Mesendoderm (in vitro differentiated cells): ENCODE data around the gene INO80C.

Source experiments
- DNase-seq: peaks from one replicate; pipeline ENCODE4 v3.0.0; 2013
- H2AK5ac ChIP-seq: 2 replicates; pipeline ENCODE4 v1.6.1; 2013; ENCODE audit warnings: low read length, inconsistent platforms
- H2BK120ac ChIP-seq: 2 replicates; pipeline ENCODE4 v1.6.1; 2013; ENCODE audit warnings: low read depth, mild to moderate bottlenecking, low read length, moderate library complexity, mixed read lengths
- H2BK15ac ChIP-seq: replicated peaks from 2 replicates; pipeline ENCODE4 v1.6.1; 2013; ENCODE audit warnings: low read depth, mild to moderate bottlenecking, moderate library complexity
- H2BK5ac ChIP-seq: 2 replicates; pipeline ENCODE4 v1.6.1; 2013; ENCODE audit warnings: low read length, inconsistent platforms
- H3K18ac ChIP-seq: 2 replicates; pipeline ENCODE4 v1.6.1; 2013; ENCODE audit warnings: mild to moderate bottlenecking, low read length, mixed read lengths
- H3K23ac ChIP-seq: one replicate; pipeline ENCODE4 v1.6.1; 2013; ENCODE audit warnings: low read length
- H3K27ac ChIP-seq: 2 replicates; pipeline ENCODE4 v1.5.1; 2013; ENCODE audit warnings: low read depth, mild to moderate bottlenecking, inconsistent platforms, low read length, moderate library complexity
- H3K27me3 ChIP-seq: 2 replicates; pipeline ENCODE4 v1.6.1; 2013; ENCODE audit warnings: low read length, control low read depth, mild to moderate bottlenecking, inconsistent platforms; ENCODE audit not compliant: insufficient read depth, poor library complexity
- H3K36me3 ChIP-seq: 2 replicates; pipeline ENCODE4 v1.6.1; 2013; ENCODE audit warnings: low read length, inconsistent platforms; ENCODE audit not compliant: control insufficient read depth, insufficient read depth
- H3K4ac ChIP-seq: one replicate; pipeline ENCODE4 v1.6.1; 2013; ENCODE audit warnings: low read depth, mild to moderate bottlenecking, low read length, moderate library complexity
- H3K4me1 ChIP-seq: 2 replicates; pipeline ENCODE4 v1.6.1; 2013; ENCODE audit warnings: low read depth, low read length, inconsistent platforms; ENCODE audit not compliant: control insufficient read depth
- H3K4me2 ChIP-seq: 2 replicates; pipeline ENCODE4 v1.6.1; 2013; ENCODE audit warnings: low read length
- H3K4me3 ChIP-seq: 2 replicates; pipeline ENCODE4 v1.5.1; 2013; ENCODE audit warnings: mild to moderate bottlenecking, low read length
- H3K56ac ChIP-seq: one replicate; pipeline ENCODE4 v1.6.1; 2013; ENCODE audit warnings: low read length
- H3K79me1 ChIP-seq: 2 replicates; pipeline ENCODE4 v1.6.1; 2013; ENCODE audit warnings: low read length, inconsistent platforms
- H3K79me2 ChIP-seq: 2 replicates; pipeline ENCODE4 v1.6.1; 2013; ENCODE audit warnings: mild to moderate bottlenecking, low read length; ENCODE audit not compliant: control insufficient read depth, insufficient read depth
- H3K9ac ChIP-seq: 2 replicates; pipeline ENCODE4 v1.6.1; 2013; ENCODE audit warnings: low read length, inconsistent platforms
- H4K5ac ChIP-seq: one replicate; pipeline ENCODE4 v1.6.1; 2013; ENCODE audit warnings: low read length
- H4K8ac ChIP-seq: one replicate; pipeline ENCODE4 v1.6.1; 2013; ENCODE audit warnings: low read depth, mild to moderate bottlenecking, control low read depth, low read length, moderate library complexity
- WGBS: extraction: QIAGEN DNeasy Blood & Tissue Kit; methylation state at CpG from one replicate; pipeline ENCODE4 v1.1.7; 2013; ENCODE audit warnings: low lambda C conversion rate, missing lambda C conversion rate; ENCODE audit not compliant: insufficient coverage; ENCODE audit errors: extremely low coverage; 5-methylcytosine and 5-hydroxymethylcytosine counted together

Gene INO80C

DNA sequence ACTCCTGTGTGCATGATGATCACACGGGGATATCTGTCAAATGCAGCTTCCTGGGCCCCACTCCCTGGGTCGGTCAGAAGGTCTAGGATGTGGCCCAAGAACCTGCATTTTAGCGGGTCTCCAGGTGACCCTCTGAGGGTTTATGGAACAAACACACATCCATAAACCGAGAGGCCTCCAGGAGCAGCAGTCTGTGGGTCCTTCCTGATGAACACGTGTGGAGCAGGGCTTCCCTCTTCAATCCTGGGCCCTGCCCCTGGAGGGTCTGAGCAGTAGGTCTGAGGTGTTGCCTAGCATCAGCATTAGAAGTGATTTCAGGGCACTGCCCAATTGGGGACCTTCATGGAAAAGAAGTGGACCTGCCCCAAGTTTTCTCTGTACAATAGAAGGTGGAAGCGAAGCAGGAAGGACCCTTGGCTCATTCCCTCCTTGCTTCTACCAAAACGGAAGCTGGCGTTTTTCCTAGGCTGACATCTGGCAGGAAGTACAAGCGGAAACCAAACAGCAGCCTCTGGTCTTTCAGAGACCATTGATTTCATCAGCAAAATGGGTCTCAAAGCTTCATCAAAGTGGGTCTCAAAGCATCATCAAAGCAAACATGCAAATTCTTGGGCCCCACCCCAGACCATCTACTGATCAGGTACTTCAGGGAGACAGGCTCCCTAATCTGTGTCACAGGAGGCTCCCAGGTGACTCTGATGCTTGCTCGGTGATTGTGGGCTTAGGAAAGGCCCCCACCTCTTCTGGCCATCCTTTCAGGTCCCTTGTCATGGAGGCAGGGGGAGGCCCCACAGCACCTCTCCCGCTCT is 30.7 kb downstream of the INO80C start:
- Histone ChIP-seq H3K79me1 (no peaks in the 10 kb centered on the region), H2BK120ac (no peak overlapping the region)
- no CpG with 5 or more reads among the region's 11 CpGs for WGBS

DNA sequence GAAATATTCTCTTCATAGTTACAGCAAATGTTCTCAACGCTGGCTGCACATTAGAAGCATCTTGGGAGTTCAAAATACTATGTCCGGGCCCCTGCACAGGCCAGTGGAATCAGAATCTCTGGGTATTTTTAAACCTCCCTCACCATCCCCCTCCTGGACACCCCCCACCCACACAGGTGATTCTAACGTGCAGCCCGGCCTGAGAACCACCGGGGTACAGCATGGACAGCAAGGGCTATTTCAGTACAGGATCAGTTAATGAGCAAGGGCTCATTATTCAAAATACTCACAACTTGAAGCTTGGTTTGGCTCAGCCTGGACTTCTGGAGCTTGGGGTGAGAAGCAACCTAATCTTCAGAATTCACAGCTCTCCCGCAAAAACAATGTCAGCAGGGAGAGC is 31.4 kb downstream of the INO80C start:
- H3K18ac ChIP-seq = no peak overlapping the region
- H3K56ac ChIP-seq = no peak overlapping the region
- H3K4me3 ChIP-seq = no peak overlapping the region
- H3K9ac ChIP-seq = no peak overlapping the region
- WGBS = no CpG with 5 or more reads among the region's 6 CpGs
- H3K79me2 ChIP-seq = no peaks in the 10 kb centered on the region
- no peaks in the 10 kb centered on the region for H3K36me3 ChIP-seq
- no peak overlapping the region for H2BK120ac ChIP-seq
- H2BK5ac ChIP-seq = no peak overlapping the region
- no peak overlapping the region for H3K27ac ChIP-seq
- no peaks in the 10 kb centered on the region for H3K79me1 ChIP-seq
- peak; percentile 20 for DNase-seq
- no peaks in the 10 kb centered on the region for H3K4me1 ChIP-seq
- no peaks in the 10 kb centered on the region for H3K27me3 ChIP-seq
- no peak overlapping the region for H4K5ac ChIP-seq
- no peak overlapping the region for H2AK5ac ChIP-seq
- no peak overlapping the region for H2BK15ac ChIP-seq
- no peak overlapping the region for H3K4me2 ChIP-seq
- H3K23ac ChIP-seq = no peak overlapping the region
- H3K4ac ChIP-seq = no peak overlapping the region
- H4K8ac ChIP-seq = no peak overlapping the region

More for the DNA sequence above, 30.7 kb downstream of the INO80C start:
- no peak for DNase-seq
- Histone ChIP-seq H2AK5ac (no peak overlapping the region), H2BK5ac (no peak overlapping the region), H3K56ac (no peak overlapping the region), H3K9ac (no peak overlapping the region), H3K4me3 (no peak overlapping the region), H3K23ac (no peak overlapping the region), H3K27ac (no peak overlapping the region), H3K79me2 (no peaks in the 10 kb centered on the region), H4K5ac (no peak overlapping the region), H3K4me2 (no peak overlapping the region), H2BK15ac (no peak overlapping the region), H3K36me3 (no peaks in the 10 kb centered on the region), H4K8ac (no peak overlapping the region), H3K4ac (no peak overlapping the region), H3K4me1 (no peaks in the 10 kb centered on the region), H3K18ac (no peak overlapping the region), H3K27me3 (no peaks in the 10 kb centered on the region)

DNA sequence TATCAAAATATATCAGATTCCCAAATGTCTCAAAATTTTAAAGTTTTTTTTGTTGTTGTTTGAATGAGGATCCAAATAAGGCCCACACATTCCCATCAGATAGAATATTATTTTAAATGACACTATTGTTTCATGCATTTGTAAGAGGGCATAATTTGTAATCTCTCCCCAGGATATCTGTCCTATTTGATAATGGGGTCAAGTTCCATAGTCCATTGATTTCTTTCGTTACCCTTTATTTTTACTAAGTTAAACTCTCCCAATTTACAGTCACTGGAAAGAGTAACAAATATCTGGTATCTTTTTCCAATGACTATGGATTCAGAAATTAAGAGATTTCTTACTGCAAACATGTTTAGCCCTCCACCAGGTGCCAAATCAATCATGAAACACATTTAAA is 32.4 kb downstream of the INO80C start:
- no peaks in the 10 kb centered on the region for H3K36me3 ChIP-seq
- no peak overlapping the region for H4K8ac ChIP-seq
- H3K9ac ChIP-seq = no peak overlapping the region
- H3K27me3 ChIP-seq = no peaks in the 10 kb centered on the region
- no peak overlapping the region for H2BK15ac ChIP-seq
- no peak overlapping the region for H3K4me3 ChIP-seq
- DNase-seq = no peak
- H3K56ac ChIP-seq = no peak overlapping the region
- no peaks in the 10 kb centered on the region for H3K79me1 ChIP-seq
- H3K4me1 ChIP-seq = no peaks in the 10 kb centered on the region
- H2BK5ac ChIP-seq = no peak overlapping the region
- no peak overlapping the region for H3K4ac ChIP-seq
- no peaks in the 10 kb centered on the region for H3K79me2 ChIP-seq
- H3K18ac ChIP-seq = no peak overlapping the region
- no peak overlapping the region for H2BK120ac ChIP-seq
- H2AK5ac ChIP-seq = no peak overlapping the region
- no peak overlapping the region for H4K5ac ChIP-seq
- no peak overlapping the region for H3K23ac ChIP-seq
- no peak overlapping the region for H3K4me2 ChIP-seq
- H3K27ac ChIP-seq = no peak overlapping the region
- WGBS = no CpG with 5 or more reads among the region's 1 CpG

DNA sequence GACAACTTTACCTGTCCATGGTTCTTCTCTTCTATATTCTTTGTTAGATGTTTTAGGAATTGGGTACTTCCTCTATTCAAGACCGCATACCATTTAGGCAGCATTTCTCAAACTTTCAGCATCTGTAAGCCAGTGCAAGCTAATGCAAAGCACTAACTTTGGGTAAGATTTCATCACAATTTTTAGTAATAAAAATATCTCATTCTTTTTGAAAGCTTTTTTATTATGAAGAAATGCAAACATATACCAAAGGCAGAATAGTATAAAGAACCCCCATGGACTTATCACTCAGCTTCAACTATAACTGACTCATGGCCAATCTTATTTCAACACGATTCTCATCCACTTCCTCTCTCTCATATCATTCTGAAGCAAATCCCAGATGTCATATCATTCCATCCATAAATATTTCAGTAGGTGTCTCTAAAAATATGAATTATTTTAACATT is 32.9 kb downstream of the INO80C start:
- Histone ChIP-seq H3K4me2 (no peak overlapping the region), H3K56ac (no peak overlapping the region), H3K79me1 (no peaks in the 10 kb centered on the region), H3K27ac (no peak overlapping the region), H2BK15ac (no peak overlapping the region), H3K18ac (no peak overlapping the region), H3K4me3 (no peak overlapping the region), H4K5ac (no peak overlapping the region), H3K4ac (no peak overlapping the region), H2BK5ac (no peak overlapping the region), H3K36me3 (no peaks in the 10 kb centered on the region), H3K27me3 (no peaks in the 10 kb centered on the region), H3K79me2 (no peaks in the 10 kb centered on the region), H3K4me1 (no peaks in the 10 kb centered on the region), H3K9ac (no peak overlapping the region), H2AK5ac (no peak overlapping the region), H4K8ac (no peak overlapping the region), H2BK120ac (no peak overlapping the region), H3K23ac (no peak overlapping the region)
- no peak for DNase-seq
- 100% methylated on average over 1 of the region's 2 CpGs for WGBS

DNA sequence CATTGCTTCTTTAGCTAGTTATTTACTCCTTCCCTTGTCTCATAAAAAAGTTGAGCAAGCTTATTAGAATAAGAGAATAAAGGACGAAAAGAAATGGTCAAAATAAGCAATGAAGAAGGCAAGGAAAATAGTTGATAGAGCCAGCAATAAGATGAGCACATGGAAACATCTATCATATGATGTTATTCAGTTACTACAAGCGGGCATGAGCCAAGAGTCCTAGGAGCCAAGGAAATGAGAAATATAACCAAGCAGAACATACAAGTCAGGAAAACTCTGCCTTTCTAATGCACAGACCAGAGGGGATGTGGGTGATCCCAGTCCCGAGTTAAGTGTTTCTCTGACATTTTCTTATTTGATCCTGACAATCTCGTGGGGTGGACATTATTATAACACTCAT is 33.9 kb downstream of the INO80C start:
- DNase-seq = no peak
- Histone ChIP-seq H2BK15ac (no peak overlapping the region), H4K8ac (no peak overlapping the region), H3K4ac (no peak overlapping the region), H3K23ac (no peak overlapping the region), H3K27ac (no peak overlapping the region), H2BK5ac (no peak overlapping the region), H3K79me1 (no peaks in the 10 kb centered on the region), H3K4me3 (no peak overlapping the region), H3K4me1 (no peaks in the 10 kb centered on the region), H4K5ac (no peak overlapping the region), H2AK5ac (no peak overlapping the region), H3K36me3 (no peaks in the 10 kb centered on the region), H3K79me2 (no peaks in the 10 kb centered on the region), H3K27me3 (no peaks in the 10 kb centered on the region), H2BK120ac (no peak overlapping the region), H3K18ac (no peak overlapping the region), H3K56ac (no peak overlapping the region), H3K4me2 (no peak overlapping the region), H3K9ac (no peak overlapping the region)
- no CpG with 5 or more reads among the region's 4 CpGs for WGBS

DNA sequence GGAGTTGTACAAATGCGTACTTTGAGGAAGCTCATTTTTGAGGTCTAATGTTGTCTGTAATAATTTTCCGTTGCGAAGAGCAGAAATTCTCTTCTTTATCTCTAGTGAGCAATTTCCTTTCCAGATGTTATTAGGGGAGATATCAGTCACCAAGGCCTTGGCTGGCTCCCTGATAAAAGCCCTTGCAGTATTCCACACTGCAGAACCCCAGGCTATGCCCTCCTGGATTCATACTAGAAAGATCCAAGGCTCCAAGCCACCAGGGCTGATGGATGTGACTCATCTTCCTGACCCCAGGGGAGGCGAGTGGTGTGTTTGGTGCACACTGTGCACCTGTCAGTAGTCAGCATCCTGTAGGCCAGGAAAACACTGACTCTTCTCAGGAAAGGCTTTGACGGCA is 34.7 kb downstream of the INO80C start:
- Histone ChIP-seq H3K79me1 (no peaks in the 10 kb centered on the region), H3K4me3 (no peak overlapping the region), H3K4ac (no peak overlapping the region), H3K9ac (no peak overlapping the region), H3K27me3 (no peaks in the 10 kb centered on the region), H3K18ac (no peak overlapping the region), H2BK15ac (no peak overlapping the region), H3K27ac (no peak overlapping the region), H3K56ac (no peak overlapping the region), H3K79me2 (no peaks in the 10 kb centered on the region), H4K5ac (no peak overlapping the region), H3K4me2 (no peak overlapping the region), H2BK120ac (no peak overlapping the region), H3K36me3 (no peaks in the 10 kb centered on the region), H3K4me1 (peaks cover 3% of the 10 kb centered on the region), H2BK5ac (no peak overlapping the region), H2AK5ac (no peak overlapping the region), H3K23ac (no peak overlapping the region), H4K8ac (no peak overlapping the region)
- WGBS = no CpG with 5 or more reads among the region's 5 CpGs
- DNase-seq = no peak
